IMR-90 (cell line): ENCODE measurements around the gene LDHB. TPM values are rescaled to one million over a fixed set of nuclear protein-coding genes. Genes with fewer than 3 reads are reported as not detected.

ENCODE experiments used
- ATAC-seq: fragments of 200-7000 bp; cut with Tn5 transposase; 2 replicates; pipeline ENCODE4 v1.9.1; 2020; ENCODE audit warnings: low read depth, mild to moderate bottlenecking, moderate library complexity
- BruUV-seq: library from RNA; stranded (reverse); fragments of 400-500 nt; replicated peaks from 2 replicates; lab custom pipeline; 2021; lab: Mats Ljungman, UMichigan
- CTCF ChIA-PET: fragments of 300-600 bp; formaldehyde crosslinking; extraction: SDS; loops from one replicate; lab custom pipeline; 2021; ENCODE audit warnings: antibody characterized with exemption; lab: Yijun Ruan, JAX
- POLR2A ChIA-PET: fragments of 300-600 bp; sonication (Branson Sonifier 250); formaldehyde crosslinking; loops from one replicate; lab custom pipeline; 2022; ENCODE audit warnings: antibody characterized with exemption; ENCODE audit not compliant: unreplicated experiment; lab: Charles Lee
- DNase-seq: peaks from one replicate; pipeline ENCODE4 v3.0.0; 2013
- H2AFZ ChIP-seq: replicated peaks from 2 replicates; pipeline ENCODE3; 2013; ENCODE audit warnings: low read length, mild to moderate bottlenecking; ENCODE audit not compliant: poor library complexity
- H2AK5ac ChIP-seq: 2 replicates; pipeline ENCODE4 v1.6.1; 2013; ENCODE audit warnings: low read depth, low read length, inconsistent platforms
- H2AK9ac ChIP-seq: replicated peaks from 2 replicates; pipeline ENCODE3; 2013; ENCODE audit warnings: mild to moderate bottlenecking, low read depth, low read length, moderate library complexity; ENCODE audit not compliant: poor library complexity
- H2BK120ac ChIP-seq: 2 replicates; pipeline ENCODE4 v1.6.1; 2013; ENCODE audit warnings: low read depth, low read length, inconsistent platforms
- H2BK15ac ChIP-seq: 3 replicates; pipeline ENCODE4 v1.6.1; 2013; ENCODE audit warnings: low read depth, low read length, inconsistent platforms
- H2BK20ac ChIP-seq: 2 replicates; pipeline ENCODE4 v1.6.1; 2013; ENCODE audit warnings: low read depth, mild to moderate bottlenecking, inconsistent platforms, low read length, moderate library complexity
- H2BK5ac ChIP-seq: 2 replicates; pipeline ENCODE4 v1.6.1; 2013; ENCODE audit warnings: mild to moderate bottlenecking, low read depth, low read length, inconsistent platforms; ENCODE audit not compliant: poor library complexity, severe bottlenecking
- H3K14ac ChIP-seq: replicated peaks from 2 replicates; pipeline ENCODE4 v1.6.1; 2013; ENCODE audit warnings: low read depth, low read length, inconsistent platforms
- H3K18ac ChIP-seq: 2 replicates; pipeline ENCODE4 v1.6.1; 2013; ENCODE audit warnings: low read depth, low read length, control low read depth
- H3K23ac ChIP-seq: 2 replicates; pipeline ENCODE4 v1.6.1; 2013; ENCODE audit warnings: low read depth, low read length, inconsistent platforms
- H3K27ac ChIP-seq: 2 replicates; pipeline ENCODE4 v1.5.1; 2013; ENCODE audit warnings: mild to moderate bottlenecking, control low read depth, low read length; ENCODE audit not compliant: insufficient read depth
- H3K27me3 ChIP-seq: 2 replicates; pipeline ENCODE4 v1.6.1; 2013; ENCODE audit warnings: low read length; ENCODE audit not compliant: control insufficient read depth, insufficient read depth
- H3K36me3 ChIP-seq: 2 replicates; pipeline ENCODE4 v1.6.1; 2013; ENCODE audit warnings: low read length, mixed read lengths; ENCODE audit not compliant: control insufficient read depth, insufficient read depth
- H3K4ac ChIP-seq: 2 replicates; pipeline ENCODE4 v1.6.1; 2013; ENCODE audit warnings: low read depth, low read length, inconsistent platforms
- H3K4me1 ChIP-seq: 2 replicates; pipeline ENCODE4 v1.6.1; 2013; ENCODE audit warnings: low read length, mixed read lengths; ENCODE audit not compliant: control insufficient read depth, insufficient read depth
- H3K4me2 ChIP-seq: 2 replicates; pipeline ENCODE4 v1.6.1; 2013; ENCODE audit warnings: low read depth, mild to moderate bottlenecking, control low read depth, low read length, moderate library complexity
- H3K4me3 ChIP-seq: 2 replicates; pipeline ENCODE4 v1.5.1; 2013; ENCODE audit warnings: low read depth, mild to moderate bottlenecking, control low read depth, low read length, moderate library complexity; ENCODE audit not compliant: insufficient read depth
- H3K56ac ChIP-seq: 2 replicates; pipeline ENCODE4 v1.6.1; 2013; ENCODE audit warnings: low read length, inconsistent platforms; ENCODE audit not compliant: insufficient read depth; ENCODE audit errors: extremely low read depth
- H3K79me1 ChIP-seq, 2 experiments: 2 replicates each; pipeline ENCODE4 v1.6.1; 2013; ENCODE audit warnings: low read length in 2 of 2, inconsistent platforms in 1 of 2, low read depth in 1 of 2
- H3K9ac ChIP-seq: 2 replicates; pipeline ENCODE4 v1.6.1; 2013; ENCODE audit warnings: low read depth, low read length, control low read depth
- H3K9me1 ChIP-seq: 2 replicates; pipeline ENCODE4 v1.6.1; 2013; ENCODE audit warnings: low read length, inconsistent platforms; ENCODE audit not compliant: insufficient read depth
- H3K9me3 ChIP-seq: 2 replicates; pipeline ENCODE4 v1.6.1; 2013; ENCODE audit warnings: low read length; ENCODE audit not compliant: control insufficient read depth, insufficient read depth
- H4K20me1 ChIP-seq: 2 replicates; pipeline ENCODE4 v1.6.1; 2013; ENCODE audit warnings: low read length, inconsistent platforms; ENCODE audit not compliant: insufficient read depth
- H4K5ac ChIP-seq: 2 replicates; pipeline ENCODE4 v1.6.1; 2013; ENCODE audit warnings: mild to moderate bottlenecking, low read depth, low read length, control low read depth
- H4K8ac ChIP-seq, 2 experiments: 2 replicates each; pipeline ENCODE4 v1.6.1; 2013; ENCODE audit warnings: low read depth in 2 of 2, low read length in 2 of 2, control low read depth in 1 of 2, inconsistent platforms in 1 of 2
- H4K91ac ChIP-seq: 2 replicates; pipeline ENCODE4 v1.6.1; 2013; ENCODE audit warnings: low read depth, low read length, inconsistent platforms; ENCODE audit not compliant: insufficient read depth
- BHLHE40 ChIP-seq: fragments of 150-350 bp; IDR thresholded peaks from 2 replicates; pipeline ENCODE4 v1.6.1; 2016; ENCODE audit warnings: mild to moderate bottlenecking, low read depth, low read length
- CEBPB ChIP-seq: IDR thresholded peaks from 2 replicates; pipeline ENCODE4 v1.6.1; 2012; ENCODE audit warnings: low read depth, low read length, improper control_type of control experiment
- CTCF ChIP-seq: conservative IDR thresholded peaks from 2 replicates; pipeline ENCODE4 v1.5.1; 2012; ENCODE audit warnings: mild to moderate bottlenecking, low read depth, low read length, improper control_type of control experiment
- FOS ChIP-seq: fragments of 150-350 bp; IDR thresholded peaks from 2 replicates; pipeline ENCODE4 v1.6.1; 2016; ENCODE audit warnings: low read depth, low read length
- MAFK ChIP-seq: IDR thresholded peaks from 2 replicates; pipeline ENCODE4 v1.6.1; 2012; ENCODE audit warnings: low read depth, low read length, improper control_type of control experiment
- MAZ ChIP-seq: IDR thresholded peaks from 2 replicates; pipeline ENCODE4 v1.6.1; 2012; ENCODE audit warnings: low read depth, mild to moderate bottlenecking, low read length, improper control_type of control experiment, moderate library complexity, borderline replicate concordance
- MXI1 ChIP-seq: IDR thresholded peaks from 2 replicates; pipeline ENCODE4 v1.6.1; 2012; ENCODE audit warnings: low read depth, mild to moderate bottlenecking, low read length, moderate library complexity, borderline replicate concordance
- POLR2A ChIP-seq: IDR thresholded peaks from 2 replicates; pipeline ENCODE4 v1.6.1; 2012; ENCODE audit warnings: mild to moderate bottlenecking, low read depth, low read length
- RAD21 ChIP-seq: IDR thresholded peaks from 2 replicates; pipeline ENCODE4 v1.6.1; 2012; ENCODE audit warnings: low read length, improper control_type of control experiment
- RCOR1 ChIP-seq: IDR thresholded peaks from 2 replicates; pipeline ENCODE4 v1.6.1; 2012; ENCODE audit warnings: mild to moderate bottlenecking, low read length, improper control_type of control experiment; ENCODE audit not compliant: insufficient replicate concordance
- RFX5 ChIP-seq: IDR thresholded peaks from 2 replicates; pipeline ENCODE4 v1.8.0; 2012; ENCODE audit warnings: low read depth, mild to moderate bottlenecking, low read length, moderate library complexity
- USF2 ChIP-seq: fragments of 150-350 bp; IDR thresholded peaks from 2 replicates; pipeline ENCODE4 v1.6.1; 2017; ENCODE audit warnings: mild to moderate bottlenecking, antibody characterized with exemption, low read length, low read depth
- WGBS, 2 experiments: methylation state at CpG; one replicate each; pipeline versions ENCODE4 v1.1.5 to v1.1.7; 2013; ENCODE audit warnings: missing lambda C conversion rate in 2 of 2; ENCODE audit not compliant: insufficient read length in 1 of 2; ENCODE audit errors: extremely low coverage in 2 of 2; 5-methylcytosine and 5-hydroxymethylcytosine counted together
- dilution Hi-C: fragments of 300-500 bp; cut with HindIII; formaldehyde crosslinking; loops from one replicate; pipeline ENCODE4 v1.14.3; 2018; ENCODE audit warnings: low sequenced_read_pairs; ENCODE audit not compliant: unreplicated experiment
- in situ Hi-C: fragments of 300-500 bp; cut with MboI; formaldehyde crosslinking; loops from 3 replicates; pipeline ENCODE4 v1.14.3; 2019; ENCODE audit warnings: low sequenced_read_pairs, inconsistent platforms, mixed read lengths
- intact Hi-C: fragments of 100-400 bp; cut with micrococcal nuclease; formaldehyde crosslinking; loops from 2 replicates; pipeline ENCODE4 v1.10.0; 2022
- polyA plus RNA-seq, 3 experiments: library from polyadenylated mRNA; depleted of rRNA; stranded (reverse); fragments of >200 nt; gene quantifications; 2 replicates each; pipeline ENCODE4 v1.2.3, GENCODE V29; 2012; ENCODE audit warnings: low replicate concordance in 1 of 3
- total RNA-seq: library from RNA; depleted of rRNA; stranded (reverse); fragments of >200 nt; gene quantifications from 2 replicates; pipeline ENCODE4 v1.2.3, GENCODE V29; 2012

The LDHB gene
- total and polyA plus RNA-seq, 2 of the 4 experiments (the other 2 are of a cell fraction) = 623 to 630 TPM

GRCh38 chr12:21602774-21603173 lies 54.9 kb downstream of the LDHB start:
- Histone ChIP-seq H3K36me3 (no peaks in the 10 kb centered on the region), H3K4me3 (no peak overlapping the region), H2BK15ac (no peak overlapping the region), H3K23ac (no peak overlapping the region), H3K79me1 (no peaks in the 10 kb centered on the region), H3K9me1 (no peaks in the 10 kb centered on the region), H2AK5ac (no peak overlapping the region), H3K4me1 (no peaks in the 10 kb centered on the region), H2BK5ac (no peak overlapping the region), H3K9me3 (no peaks in the 10 kb centered on the region), H2AK9ac (no peak overlapping the region), H4K20me1 (no peaks in the 10 kb centered on the region), H3K4me2 (no peak overlapping the region), H3K9ac (no peak overlapping the region), H3K4ac (no peak overlapping the region), H4K5ac (no peak overlapping the region), H3K14ac (no peak overlapping the region), H3K18ac (no peak overlapping the region), H3K27ac (no peak overlapping the region), H2AFZ (no peak overlapping the region), H3K56ac (no peak overlapping the region), H4K8ac (no peak overlapping the region), H2BK120ac (no peak overlapping the region), H2BK20ac (no peak overlapping the region), H3K27me3 (0 out of 2 replicates have a peak, but pooled peaks cover 2% of the 10 kb centered on the region), H4K91ac (no peak overlapping the region)
- TF ChIP-seq RAD21 (no peak), CTCF (no peak), CEBPB (no peak), MAFK (no peak), MAZ (no peak), RCOR1 (no peak), POLR2A (no peak), MXI1 (no peak), USF2 (no peak), FOS (no peak), BHLHE40 (no peak), RFX5 (no peak)
- dilution Hi-C loops = no loop called here
- WGBS, 2 experiments = no CpG with 5 or more reads among the region's 2 CpGs
- DNase-seq (no peak), ATAC-seq (no peak)
- in situ Hi-C loops = loop anchor here (10.0 kb wide), 1 partner anchor 72 kb away; no protein-coding TSS in a partner anchor
- BruUV-seq = no TSS peak
- ChIA-PET POLR2A (no interaction called here), CTCF (no interaction called here)
- intact Hi-C loops = loop anchor here (10.0 kb wide), 1 partner anchor 412 kb away; no protein-coding TSS in a partner anchor
